Keratinocyte (primary cell): ENCODE data around the gene TTC24. TPM values are rescaled to one million over a fixed set of nuclear protein-coding genes. Genes with fewer than 3 reads are reported as not detected.

Source experiments
- DNase-seq: peaks from one replicate; pipeline ENCODE4 v3.0.0-alpha.2; 2011; ENCODE audit warnings: low read depth, missing footprints, low spot score
- FAIRE-seq: peaks from 2 replicates; lab custom pipeline; 2011; peaks lifted over from hg19 to GRCh38; lab: Jason Lieb, UNC
- H2AFZ ChIP-seq: 2 replicates; pipeline ENCODE4 v1.6.0; 2012; ENCODE audit warnings: low read length, control low read depth, inconsistent platforms; ENCODE audit not compliant: control insufficient read depth
- H3K27ac ChIP-seq: 2 replicates; pipeline ENCODE4 v1.5.1; 2011; ENCODE audit warnings: low read length; ENCODE audit not compliant: control insufficient read depth, insufficient read depth
- H3K27me3 ChIP-seq: 3 replicates; pipeline ENCODE4 v1.6.0; 2011; ENCODE audit warnings: low read length; ENCODE audit not compliant: control insufficient read depth, insufficient read depth; ENCODE audit errors: extremely low read depth
- H3K36me3 ChIP-seq, 2 experiments: 2 replicates in 1 of 2; 3 replicates in 1 of 2; pipeline ENCODE4 v1.5.1; 2011; ENCODE audit warnings: low read length in 2 of 2, mild to moderate bottlenecking in 1 of 2; ENCODE audit not compliant: control insufficient read depth in 2 of 2, insufficient read depth in 2 of 2; ENCODE audit errors: extremely low read depth in 1 of 2
- H3K4me1 ChIP-seq: 3 replicates; pipeline ENCODE4 v1.5.1; 2011; ENCODE audit warnings: low read length; ENCODE audit not compliant: control insufficient read depth, insufficient read depth; ENCODE audit errors: extremely low read depth
- H3K4me2 ChIP-seq: 3 replicates; pipeline ENCODE4 v1.6.0; 2011; ENCODE audit warnings: low read depth, low read length; ENCODE audit not compliant: control insufficient read depth, insufficient read depth; ENCODE audit errors: extremely low read depth
- H3K4me3 ChIP-seq, 3 experiments: fragments of 200-600 bp in 1 of 3; sonication (generic) in 1 of 3; 2 replicates in 2 of 3; 3 replicates in 1 of 3; pipeline ENCODE4 v1.5.1; 2011 to 2016; ENCODE audit warnings: low read length in 3 of 3, mild to moderate bottlenecking in 3 of 3, control low read depth in 2 of 3, inconsistent platforms in 1 of 3, low read depth in 1 of 3, mixed read lengths in 1 of 3, mixed run types in 1 of 3, moderate library complexity in 1 of 3; ENCODE audit not compliant: control insufficient read depth in 2 of 3, insufficient read depth in 2 of 3; ENCODE audit errors: extremely low read depth in 1 of 3
- H3K79me2 ChIP-seq: 2 replicates; pipeline ENCODE4 v1.6.0; 2012; ENCODE audit warnings: low read length; ENCODE audit not compliant: control insufficient read depth, insufficient read depth
- H3K9ac ChIP-seq: 3 replicates; pipeline ENCODE4 v1.6.0; 2011; ENCODE audit warnings: low read length; ENCODE audit not compliant: control insufficient read depth, insufficient read depth; ENCODE audit errors: extremely low read depth
- H3K9me1 ChIP-seq: 3 replicates; pipeline ENCODE4 v1.6.0; 2011; ENCODE audit warnings: low read length; ENCODE audit not compliant: control insufficient read depth, insufficient read depth; ENCODE audit errors: extremely low read depth
- H3K9me3 ChIP-seq: 2 replicates; pipeline ENCODE4 v1.5.1; 2012; ENCODE audit warnings: low read depth, low read length; ENCODE audit not compliant: control insufficient read depth
- H4K20me1 ChIP-seq: 3 replicates; pipeline ENCODE4 v1.6.0; 2011; ENCODE audit warnings: low read length; ENCODE audit not compliant: control insufficient read depth, insufficient read depth; ENCODE audit errors: extremely low read depth
- EZH2 ChIP-seq: IDR thresholded peaks from one replicate; pipeline ENCODE4 v1.6.1; 2012; ENCODE audit warnings: inconsistent platforms, mild to moderate bottlenecking, low read length, moderate library complexity
- dilution Hi-C: fragments of 300-500 bp; cut with MboI; formaldehyde crosslinking; loops from one replicate; pipeline ENCODE4 v1.7.0; 2020; ENCODE audit warnings: low sequenced_read_pairs; ENCODE audit not compliant: extremely low pct_ligation_motif_present
- polyA plus RNA-seq, 5 experiments: library from polyadenylated mRNA; depleted of rRNA in 3 of 5; stranded (reverse) in 3 of 5; stranded (forward) in 1 of 5; unstranded in 1 of 5; fragments of >200 nt; gene quantifications; 1 replicate in 1 of 5; 2 replicates in 3 of 5; 3 replicates in 1 of 5; pipeline versions ENCODE4 v1.2.1 to v1.2.3, GENCODE V29; 2011 to 2012; ENCODE audit warnings: missing spikeins in 2 of 5, low read depth in 1 of 5, low replicate concordance in 1 of 5
- TF ChIP-seq, protein P1 (sequence below), 3 experiments: IDR thresholded peaks in 1 of 3; conservative IDR thresholded peaks in 1 of 3; optimal IDR thresholded peaks in 1 of 3; 2 replicates in 2 of 3; 3 replicates in 1 of 3; pipeline versions ENCODE3 to v1.5.1; 2011; ENCODE audit warnings: low read length in 3 of 3, mild to moderate bottlenecking in 3 of 3, moderate library complexity in 2 of 3, control low read depth in 1 of 3, inconsistent platforms in 1 of 3; ENCODE audit not compliant: insufficient read depth in 2 of 3; ENCODE audit errors: extremely low read depth in 1 of 3

TTC24 gene
- polyA plus RNA-seq, 1 donor (not counting 4 experiments of a cell fraction or from before 2014, with no cell fraction given) = not detected

DNA sequence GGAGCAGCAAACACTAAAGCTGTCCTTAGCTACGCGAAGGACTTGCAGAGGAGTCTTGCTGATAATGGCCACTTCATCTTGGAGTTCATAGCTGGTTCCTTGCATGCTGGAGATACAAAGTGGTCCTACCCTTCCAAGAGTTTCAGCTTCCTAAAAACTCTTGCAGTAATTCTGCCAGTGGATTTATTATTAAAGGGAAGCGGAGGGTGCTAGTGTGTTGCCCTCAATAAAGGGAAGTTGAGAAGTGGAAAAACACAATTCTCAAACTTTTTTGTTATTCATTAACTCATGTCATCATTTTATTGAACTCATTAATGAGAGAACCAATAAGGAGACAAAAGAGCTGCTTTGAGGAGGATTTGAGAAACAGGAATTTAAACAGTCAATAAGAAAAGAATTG lies 33.1 kb downstream of the TTC24 start:
- Histone ChIP-seq H3K4me1 (no peaks in the 10 kb centered on the region), H2AFZ (no peak overlapping the region), H3K4me2 (no peak overlapping the region), H3K4me3 (no peak overlapping the region), H3K27me3 (peaks cover 8% of the 10 kb centered on the region), H3K36me3 (no peaks in the 10 kb centered on the region), H3K9ac (no peak overlapping the region), H4K20me1 (peaks cover 2% of the 10 kb centered on the region), H3K79me2 (no peaks in the 10 kb centered on the region), H3K9me1 (no peaks in the 10 kb centered on the region), H3K9me3 (no peaks in the 10 kb centered on the region), H3K27ac (no peak overlapping the region)
- FAIRE-seq (no peak), DNase-seq (no peak)
- dilution Hi-C loops = no loop called here
- TF ChIP-seq, protein P1, sequence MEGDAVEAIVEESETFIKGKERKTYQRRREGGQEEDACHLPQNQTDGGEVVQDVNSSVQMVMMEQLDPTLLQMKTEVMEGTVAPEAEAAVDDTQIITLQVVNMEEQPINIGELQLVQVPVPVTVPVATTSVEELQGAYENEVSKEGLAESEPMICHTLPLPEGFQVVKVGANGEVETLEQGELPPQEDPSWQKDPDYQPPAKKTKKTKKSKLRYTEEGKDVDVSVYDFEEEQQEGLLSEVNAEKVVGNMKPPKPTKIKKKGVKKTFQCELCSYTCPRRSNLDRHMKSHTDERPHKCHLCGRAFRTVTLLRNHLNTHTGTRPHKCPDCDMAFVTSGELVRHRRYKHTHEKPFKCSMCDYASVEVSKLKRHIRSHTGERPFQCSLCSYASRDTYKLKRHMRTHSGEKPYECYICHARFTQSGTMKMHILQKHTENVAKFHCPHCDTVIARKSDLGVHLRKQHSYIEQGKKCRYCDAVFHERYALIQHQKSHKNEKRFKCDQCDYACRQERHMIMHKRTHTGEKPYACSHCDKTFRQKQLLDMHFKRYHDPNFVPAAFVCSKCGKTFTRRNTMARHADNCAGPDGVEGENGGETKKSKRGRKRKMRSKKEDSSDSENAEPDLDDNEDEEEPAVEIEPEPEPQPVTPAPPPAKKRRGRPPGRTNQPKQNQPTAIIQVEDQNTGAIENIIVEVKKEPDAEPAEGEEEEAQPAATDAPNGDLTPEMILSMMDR (optimal IDR thresholded peaks at IDR 0.05 in 1 of 3, IDR thresholded peaks at IDR 0.05 in 1 of 3, conservative IDR thresholded peaks at IDR 0.05 in 1 of 3; ENCODE audit: extremely low read depth in 1 of 3, insufficient read depth in 2 of 3, low read length in 3 of 3) = no peak

DNA sequence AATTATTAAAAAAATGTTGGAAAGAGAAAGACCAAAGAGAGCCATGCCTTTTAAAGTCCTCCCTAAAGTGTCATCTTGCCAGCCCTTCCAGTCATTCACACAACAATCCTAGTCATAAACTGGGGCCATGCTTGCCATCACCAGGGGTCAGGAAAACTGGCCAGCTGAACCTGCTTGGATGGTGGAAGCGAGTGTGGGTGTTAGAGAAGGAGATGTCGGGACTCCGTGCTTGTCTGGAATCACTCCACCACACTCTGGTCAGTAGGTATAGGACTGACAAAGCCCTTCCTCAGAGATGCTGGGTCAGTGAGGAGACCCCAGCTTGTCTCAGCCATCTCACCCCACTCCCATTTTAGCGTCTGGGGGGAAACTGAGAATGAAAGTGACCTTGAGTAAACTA lies 36.4 kb downstream of the TTC24 start:
- no peak overlapping the region for H3K4me2 ChIP-seq
- no peaks in the 10 kb centered on the region for H3K4me1 ChIP-seq
- TF ChIP-seq, protein P1 (optimal IDR thresholded peaks at IDR 0.05 in 1 of 3, IDR thresholded peaks at IDR 0.05 in 1 of 3, conservative IDR thresholded peaks at IDR 0.05 in 1 of 3; ENCODE audit: extremely low read depth in 1 of 3, insufficient read depth in 2 of 3, low read length in 3 of 3) = no peak
- no peak for TF ChIP-seq EZH2
- no peak for FAIRE-seq
- no peaks in the 10 kb centered on the region for H3K36me3 ChIP-seq
- H4K20me1 ChIP-seq = no peaks in the 10 kb centered on the region
- H2AFZ ChIP-seq = no peak overlapping the region
- no peak overlapping the region for H3K27ac ChIP-seq
- peaks cover 21% of the 10 kb centered on the region for H3K27me3 ChIP-seq
- no peaks in the 10 kb centered on the region for H3K9me1 ChIP-seq
- no peak overlapping the region for H3K4me3 ChIP-seq
- H3K9ac ChIP-seq = no peak overlapping the region
- no peak for DNase-seq
- no peaks in the 10 kb centered on the region for H3K79me2 ChIP-seq
- H3K9me3 ChIP-seq = no peaks in the 10 kb centered on the region
- dilution Hi-C loops = no loop called here
